ENCODE measurements around the gene DLGAP1.

The DLGAP1 gene

GRCh38 chr18:3560755-3561154 lies 894.4 kb downstream of the DLGAP1 start:
- Histone ChIP-seq H3K9me3 (ENCODE audit: severe bottlenecking) (no peaks in the 10 kb centered on the region), H3K27me3 (ENCODE audit: insufficient read depth, poor library complexity, severe bottlenecking) (no peaks in the 10 kb centered on the region), H3K4me3 (ENCODE audit: severe bottlenecking) (no peak overlapping the region), H3K27ac (ENCODE audit: poor library complexity, severe bottlenecking) (no peak overlapping the region), H3K36me3 (ENCODE audit: low read depth) (no peaks in the 10 kb centered on the region), H3K4me1 (ENCODE audit: insufficient read depth, poor library complexity, severe bottlenecking) (no peaks in the 10 kb centered on the region)
- TF ChIP-seq CTCF (IDR thresholded peaks at IDR 0.05; ENCODE audit: poor library complexity, severe bottlenecking): no peak
- no peak for DNase-seq (ENCODE audit: low spot score)
- ATAC-seq (ENCODE audit: low read depth): no peak

GRCh38 chr18:3554811-3555427 lies 900.2 kb downstream of the DLGAP1 start:
- ATAC-seq (ENCODE audit: low read depth): no peak
- Histone ChIP-seq H3K4me1 (ENCODE audit: insufficient read depth, poor library complexity, severe bottlenecking) (no peaks in the 10 kb centered on the region), H3K27me3 (ENCODE audit: insufficient read depth, poor library complexity, severe bottlenecking) (no peaks in the 10 kb centered on the region), H3K4me3 (ENCODE audit: severe bottlenecking) (no peak overlapping the region), H3K27ac (ENCODE audit: poor library complexity, severe bottlenecking) (no peak overlapping the region), H3K36me3 (ENCODE audit: low read depth) (no peaks in the 10 kb centered on the region), H3K9me3 (ENCODE audit: severe bottlenecking) (no peaks in the 10 kb centered on the region)
- no peak for TF ChIP-seq CTCF (IDR thresholded peaks at IDR 0.05; ENCODE audit: poor library complexity, severe bottlenecking)
- no peak for DNase-seq (ENCODE audit: low spot score)

GRCh38 chr18:3554091-3554601 lies 901.0 kb downstream of the DLGAP1 start:
- H3K4me1 ChIP-seq (ENCODE audit: insufficient read depth, poor library complexity, severe bottlenecking): no peaks in the 10 kb centered on the region
- ATAC-seq (ENCODE audit: low read depth) (no peak), DNase-seq (ENCODE audit: low spot score) (no peak)
- no peak overlapping the region for H3K27ac ChIP-seq (ENCODE audit: poor library complexity, severe bottlenecking)
- no peaks in the 10 kb centered on the region for H3K36me3 ChIP-seq (ENCODE audit: low read depth)
- TF ChIP-seq CTCF (IDR thresholded peaks at IDR 0.05; ENCODE audit: poor library complexity, severe bottlenecking): no peak
- no peaks in the 10 kb centered on the region for H3K9me3 ChIP-seq (ENCODE audit: severe bottlenecking)
- H3K4me3 ChIP-seq (ENCODE audit: severe bottlenecking): no peak overlapping the region
- H3K27me3 ChIP-seq (ENCODE audit: insufficient read depth, poor library complexity, severe bottlenecking): no peaks in the 10 kb centered on the region

- Histone ChIP-seq H3K9me3 (ENCODE audit: severe bottlenecking) (no peaks in the 10 kb centered on the region), H3K27ac (ENCODE audit: poor library complexity, severe bottlenecking) (no peak overlapping the region), H3K36me3 (ENCODE audit: low read depth) (no peaks in the 10 kb centered on the region), H3K4me1 (ENCODE audit: insufficient read depth, poor library complexity, severe bottlenecking) (no peaks in the 10 kb centered on the region), H3K27me3 (ENCODE audit: insufficient read depth, poor library complexity, severe bottlenecking) (no peaks in the 10 kb centered on the region), H3K4me3 (ENCODE audit: severe bottlenecking) (no peak overlapping the region)
- DNase-seq (ENCODE audit: low spot score) (no peak), ATAC-seq (ENCODE audit: low read depth) (no peak)
- TF ChIP-seq CTCF (IDR thresholded peaks at IDR 0.05; ENCODE audit: poor library complexity, severe bottlenecking): no peak
Observed at GRCh38 chr18:3552305-3552704, 902.8 kb downstream of the DLGAP1 start.

- no peak for TF ChIP-seq CTCF (IDR thresholded peaks at IDR 0.05; ENCODE audit: poor library complexity, severe bottlenecking)
- Histone ChIP-seq H3K27me3 (ENCODE audit: insufficient read depth, poor library complexity, severe bottlenecking) (no peaks in the 10 kb centered on the region), H3K36me3 (ENCODE audit: low read depth) (no peaks in the 10 kb centered on the region), H3K27ac (ENCODE audit: poor library complexity, severe bottlenecking) (no peak overlapping the region), H3K4me1 (ENCODE audit: insufficient read depth, poor library complexity, severe bottlenecking) (no peaks in the 10 kb centered on the region), H3K9me3 (ENCODE audit: severe bottlenecking) (no peaks in the 10 kb centered on the region), H3K4me3 (ENCODE audit: severe bottlenecking) (no peak overlapping the region)
- ATAC-seq (ENCODE audit: low read depth) (no peak), DNase-seq (ENCODE audit: low spot score) (no peak)
Observed at GRCh38 chr18:3547891-3548615, 907.1 kb downstream of the DLGAP1 start.

Measured in RWPE2 (cell line).